NCI-H82 (cell line): ENCODE measurements around the gene SLC11A2.

Experiments used
- DNase-seq: peaks from one replicate; lab custom pipeline; 2025; lab: John Stamatoyannopoulos, UW

SLC11A2 gene

GRCh38 chr12:51025836-51026638 lies at the start of gene SLC11A2:
Gene SLC11A2, minus strand, starts transcription at chr12:51026384. Its CDS starts 15,656 bp downstream, at chr12:51010728.
- DNase-seq: peak; percentile 98

GRCh38 chr12:51075390-51075789 lies 49.2 kb upstream of the SLC11A2 start:
- no peak for DNase-seq

- no peak for DNase-seq
Measured at GRCh38 chr12:51071663-51072062, 45.5 kb upstream of the SLC11A2 start.

- peak; percentile 66 for DNase-seq
Measured at GRCh38 chr12:51070004-51070403, 43.8 kb upstream of the SLC11A2 start.

- DNase-seq: no peak
Measured at GRCh38 chr12:51067771-51068170, 41.6 kb upstream of the SLC11A2 start.

GRCh38 chr12:51067229-51067628 lies 41.0 kb upstream of the SLC11A2 start:
- no peak for DNase-seq

GRCh38 chr12:51065530-51065929 lies 39.3 kb upstream of the SLC11A2 start:
- DNase-seq: no peak

- no peak for DNase-seq
Measured at GRCh38 chr12:51062631-51063397, 36.6 kb upstream of the SLC11A2 start.

- DNase-seq: no peak
Measured at GRCh38 chr12:51059086-51059485, 32.9 kb upstream of the SLC11A2 start.

GRCh38 chr12:51056242-51056641 lies 30.1 kb upstream of the SLC11A2 start:
- no peak for DNase-seq

- DNase-seq: no peak
Measured at GRCh38 chr12:51055060-51055459, 28.9 kb upstream of the SLC11A2 start.

GRCh38 chr12:51051787-51052186 lies 25.6 kb upstream of the SLC11A2 start:
- DNase-seq: no peak

- no peak for DNase-seq
Measured at GRCh38 chr12:51049525-51049924, 23.3 kb upstream of the SLC11A2 start.

- peak; percentile 44 for DNase-seq
Measured at GRCh38 chr12:51048661-51049251, 22.6 kb upstream of the SLC11A2 start.

- DNase-seq: peak; percentile 99
Measured at GRCh38 chr12:51047655-51048540, 21.7 kb upstream of the SLC11A2 start, which contains the start of gene LETMD1. Gene LETMD1, plus strand, starts transcription at chr12:51048327. Its CDS starts 30 bp downstream, at chr12:51048357.

- DNase-seq: no peak
Measured at GRCh38 chr12:51036279-51036678, 10.1 kb upstream of the SLC11A2 start.

GRCh38 chr12:51033457-51034089 lies 7.4 kb upstream of the SLC11A2 start:
- no peak for DNase-seq

- DNase-seq: no peak
Measured at GRCh38 chr12:51033048-51033447, 6.9 kb upstream of the SLC11A2 start.

- no peak for DNase-seq
Measured at GRCh38 chr12:51028813-51029150, 2.6 kb upstream of the SLC11A2 start.

- DNase-seq: peak; percentile 91
Measured at GRCh38 chr12:51028126-51028812, 2.1 kb upstream of the SLC11A2 start.
